SJSA1 (cell line): ENCODE data around the gene SLC35G3. TPM values are rescaled to one million over a fixed set of nuclear protein-coding genes. Genes with fewer than 3 reads are reported as not detected.
"Not testable (repeated sequence)": the region's sequence is repeated elsewhere in the genome, so short reads cannot be mapped to it uniquely, and the experiment has no call there.

Source experiments
- DNase-seq, 2 experiments: peaks; one replicate each; pipeline ENCODE4 v3.0.0-alpha.2; 2015 to 2020; ENCODE audit warnings: low spot score in 2 of 2, low read depth in 1 of 2
- H3K27ac ChIP-seq: fragments of 250-450 bp; sonication (Bioruptor Pico); 2 replicates; pipeline ENCODE4 v1.5.1; 2020; ENCODE audit warnings: mild to moderate bottlenecking, moderate library complexity
- H3K27me3 ChIP-seq: fragments of 250-450 bp; sonication (Bioruptor Pico); replicated peaks from 2 replicates; pipeline ENCODE4 v1.5.1; 2020; ENCODE audit warnings: mild to moderate bottlenecking, moderate library complexity
- H3K36me3 ChIP-seq: fragments of 250-450 bp; sonication (Bioruptor Pico); 2 replicates; pipeline ENCODE4 v1.5.1; 2020; ENCODE audit warnings: mild to moderate bottlenecking
- H3K4me1 ChIP-seq: fragments of 250-450 bp; sonication (Bioruptor Pico); replicated peaks from 2 replicates; pipeline ENCODE4 v1.6.1; 2021; ENCODE audit warnings: mild to moderate bottlenecking
- H3K4me3 ChIP-seq: fragments of 250-450 bp; sonication (Bioruptor Pico); 2 replicates; pipeline ENCODE4 v1.5.1; 2020; ENCODE audit warnings: mild to moderate bottlenecking
- H3K9me3 ChIP-seq: fragments of 250-450 bp; sonication (Bioruptor Pico); replicated peaks from 2 replicates; pipeline ENCODE4 v1.5.1; 2020; ENCODE audit warnings: mild to moderate bottlenecking
- total RNA-seq: library from RNA; depleted of rRNA; stranded (reverse); fragments of >200 nt; shearing (Covaris generic); gene quantifications from 2 replicates; pipeline ENCODE4 v1.2.3, GENCODE V29; 2014

SLC35G3 gene
- total RNA-seq, 1 experiment from 2014 or later, result not detected

GRCh38 chr17:35227546-35227945 lies 33.4 kb upstream of the SLC35G3 start:
- no peak overlapping the region for H3K4me3 ChIP-seq
- peaks cover 3% of the 10 kb centered on the region; the same call in 1 of the 2 replicates for H3K27me3 ChIP-seq
- DNase-seq, result no peak
- no peak overlapping the region for H3K27ac ChIP-seq
- no peaks in the 10 kb centered on the region for H3K4me1 ChIP-seq
- H3K36me3 ChIP-seq, result no peaks in the 10 kb centered on the region
- H3K9me3 ChIP-seq, result no peaks in the 10 kb centered on the region

GRCh38 chr17:35224436-35224835 lies 30.2 kb upstream of the SLC35G3 start:
- Histone ChIP-seq H3K27me3 (peaks cover 3% of the 10 kb centered on the region; the same call in 1 of the 2 replicates), H3K4me1 (no peaks in the 10 kb centered on the region), H3K9me3 (no peaks in the 10 kb centered on the region), H3K27ac (no peak overlapping the region), H3K36me3 (no peaks in the 10 kb centered on the region), H3K4me3 (no peak overlapping the region)
- no peak for DNase-seq

GRCh38 chr17:35222452-35222851 lies 28.3 kb upstream of the SLC35G3 start:
- Histone ChIP-seq H3K27ac (no peak overlapping the region), H3K27me3 (peaks cover 3% of the 10 kb centered on the region; the same call in 1 of the 2 replicates), H3K36me3 (no peaks in the 10 kb centered on the region), H3K4me3 (no peak overlapping the region), H3K4me1 (no peaks in the 10 kb centered on the region), H3K9me3 (no peaks in the 10 kb centered on the region)
- no peak for DNase-seq

GRCh38 chr17:35218915-35219314 lies 24.7 kb upstream of the SLC35G3 start:
- no peak overlapping the region for H3K27ac ChIP-seq
- no peaks in the 10 kb centered on the region for H3K4me1 ChIP-seq
- no peak overlapping the region for H3K4me3 ChIP-seq
- H3K9me3 ChIP-seq, result no peaks in the 10 kb centered on the region
- no peaks in the 10 kb centered on the region for H3K27me3 ChIP-seq
- no peak for DNase-seq
- H3K36me3 ChIP-seq, result no peaks in the 10 kb centered on the region

- Histone ChIP-seq H3K4me1 (no peaks in the 10 kb centered on the region), H3K27me3 (no peaks in the 10 kb centered on the region), H3K36me3 (no peaks in the 10 kb centered on the region), H3K4me3 (no peak overlapping the region), H3K27ac (no peak overlapping the region), H3K9me3 (no peaks in the 10 kb centered on the region)
- no peak for DNase-seq
These were observed 22.9 kb upstream of the SLC35G3 start for GRCh38 chr17:35217107-35217506.

GRCh38 chr17:35214631-35215273 lies 20.6 kb upstream of the SLC35G3 start:
- DNase-seq, result no peak
- Histone ChIP-seq H3K36me3 (no peaks in the 10 kb centered on the region), H3K4me3 (no peak overlapping the region), H3K4me1 (no peaks in the 10 kb centered on the region), H3K9me3 (no peaks in the 10 kb centered on the region; the same call in 1 of the 2 replicates), H3K27ac (no peak overlapping the region), H3K27me3 (no peaks in the 10 kb centered on the region)

- no peak for DNase-seq
These were observed 20.0 kb upstream of the SLC35G3 start for GRCh38 chr17:35214192-35214591.

GRCh38 chr17:35213412-35213940 lies 19.3 kb upstream of the SLC35G3 start:
- no peaks in the 10 kb centered on the region; the same call in 1 of the 2 replicates for H3K9me3 ChIP-seq
- H3K4me1 ChIP-seq, result no peaks in the 10 kb centered on the region
- no peaks in the 10 kb centered on the region for H3K36me3 ChIP-seq
- DNase-seq, result no peak
- H3K4me3 ChIP-seq, result no peak overlapping the region
- H3K27ac ChIP-seq, result no peak overlapping the region
- H3K27me3 ChIP-seq, result no peaks in the 10 kb centered on the region

More at GRCh38 chr17:35214192-35214591, 20.0 kb upstream of the SLC35G3 start:
- no peaks in the 10 kb centered on the region for H3K36me3 ChIP-seq
- no peak overlapping the region for H3K27ac ChIP-seq
- H3K9me3 ChIP-seq, result no peaks in the 10 kb centered on the region; the same call in 1 of the 2 replicates
- no peaks in the 10 kb centered on the region for H3K27me3 ChIP-seq
- H3K4me1 ChIP-seq, result no peaks in the 10 kb centered on the region
- H3K4me3 ChIP-seq, result no peak overlapping the region

- Histone ChIP-seq H3K27ac (no peak overlapping the region), H3K4me3 (no peak overlapping the region), H3K4me1 (no peaks in the 10 kb centered on the region), H3K27me3 (no peaks in the 10 kb centered on the region), H3K36me3 (no peaks in the 10 kb centered on the region), H3K9me3 (no peaks in the 10 kb centered on the region; the same call in 1 of the 2 replicates)
- DNase-seq, result no peak
These were observed 18.5 kb upstream of the SLC35G3 start for GRCh38 chr17:35212668-35213067.

GRCh38 chr17:35210741-35211140 lies 16.5 kb upstream of the SLC35G3 start:
- Histone ChIP-seq H3K4me1 (no peaks in the 10 kb centered on the region), H3K4me3 (no peak overlapping the region), H3K27ac (no peak overlapping the region), H3K27me3 (no peaks in the 10 kb centered on the region), H3K9me3 (no peaks in the 10 kb centered on the region; the same call in 1 of the 2 replicates), H3K36me3 (no peaks in the 10 kb centered on the region)
- DNase-seq, result no peak

- not testable (repeated sequence) for H3K36me3 ChIP-seq, H3K9me3 ChIP-seq, H3K4me3 ChIP-seq, DNase-seq, H3K27me3 ChIP-seq, H3K4me1 ChIP-seq, H3K27ac ChIP-seq
These were observed 8.4 kb upstream of the SLC35G3 start for GRCh38 chr17:35202582-35202981.

- H3K27me3 ChIP-seq, H3K36me3 ChIP-seq, H3K9me3 ChIP-seq, H3K4me3 ChIP-seq, H3K4me1 ChIP-seq, H3K27ac ChIP-seq, DNase-seq: not testable (repeated sequence)
These were observed 869 bp upstream of the SLC35G3 start for GRCh38 chr17:35195062-35195461.

- no peaks in the 10 kb centered on the region for H3K4me1 ChIP-seq
- no peak for DNase-seq
- H3K27ac ChIP-seq, result no peak overlapping the region
- H3K4me3 ChIP-seq, result no peak overlapping the region
- H3K36me3 ChIP-seq, result no peaks in the 10 kb centered on the region
- no peaks in the 10 kb centered on the region for H3K9me3 ChIP-seq
- H3K27me3 ChIP-seq, result no peaks in the 10 kb centered on the region
These were observed 1.5 kb downstream of the SLC35G3 start for GRCh38 chr17:35192708-35193107.

GRCh38 chr17:35191001-35191695 lies 3.0 kb downstream of the SLC35G3 start:
- Histone ChIP-seq H3K27ac (no peak overlapping the region), H3K36me3 (no peaks in the 10 kb centered on the region), H3K4me3 (no peak overlapping the region), H3K9me3 (no peaks in the 10 kb centered on the region), H3K4me1 (no peaks in the 10 kb centered on the region), H3K27me3 (no peaks in the 10 kb centered on the region)
- no peak for DNase-seq
